GM21717 (cell line): Measurements from ENCODE around the gene DIS3L2.

Experiments used
- ATAC-seq: cut with Tn5 transposase; IDR thresholded peaks from one replicate; pipeline ENCODE4 v1.9.1; 2021; ENCODE audit warnings: mild to moderate bottlenecking, moderate library complexity; ENCODE audit not compliant: unreplicated experiment

DIS3L2 gene

DNA sequence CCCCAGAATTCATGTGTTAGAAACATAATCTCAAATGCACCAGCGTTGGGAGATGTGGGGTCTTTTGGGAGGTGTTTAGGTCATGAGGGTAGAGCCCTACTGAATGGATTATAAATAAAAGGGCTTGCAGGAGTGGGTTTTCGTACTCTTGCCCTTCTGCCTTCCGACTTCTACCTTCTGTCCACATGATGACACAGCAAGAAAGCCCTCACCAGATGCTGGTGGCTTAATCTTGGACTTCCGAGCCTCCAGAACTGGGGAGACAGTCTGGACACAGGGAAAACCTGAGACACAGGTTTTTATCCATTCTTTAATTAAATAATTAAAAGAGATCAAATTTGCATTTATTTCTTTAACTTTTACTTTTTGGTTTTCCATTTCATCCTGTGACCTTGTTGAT, 87.8 kb downstream of the DIS3L2 start:
- no peak for ATAC-seq

DNA sequence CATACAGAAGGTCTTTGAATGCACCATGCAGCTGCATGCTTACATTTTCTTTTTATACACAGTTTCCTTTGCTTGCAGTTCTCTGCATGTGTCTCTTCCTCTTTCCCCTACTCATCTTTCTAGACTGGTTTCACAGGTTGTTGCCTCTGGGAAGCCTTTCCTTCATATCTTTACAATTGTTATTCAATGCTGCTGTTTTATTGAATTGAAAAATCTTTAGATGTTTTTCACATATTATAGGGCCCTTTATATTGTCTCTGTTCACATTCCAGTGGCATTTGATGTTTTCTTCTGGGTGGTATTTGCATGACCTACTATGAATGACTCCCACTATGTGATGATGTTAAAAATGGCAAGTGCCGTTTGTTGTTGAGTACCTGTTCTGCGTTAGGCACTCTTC, 91.1 kb downstream of the DIS3L2 start:
- no peak for ATAC-seq

DNA sequence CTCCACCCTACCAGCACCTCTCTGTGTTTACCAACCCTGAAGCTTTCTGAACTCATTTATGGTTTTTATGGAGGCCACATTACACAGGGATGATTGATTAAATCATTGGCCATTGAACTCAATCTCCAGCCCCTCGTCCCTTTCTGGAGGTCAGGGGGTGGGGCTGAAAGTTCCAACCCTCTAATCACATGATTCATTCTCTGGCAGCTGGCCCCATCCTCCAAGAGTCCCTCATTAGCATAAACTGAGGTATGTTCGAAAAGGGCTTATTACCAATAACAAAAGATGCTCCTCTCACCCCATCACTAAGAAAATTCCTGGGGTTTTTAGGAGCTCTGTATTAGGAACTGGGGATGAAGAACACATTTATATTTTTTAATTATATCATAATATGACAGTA, 92.3 kb downstream of the DIS3L2 start:
- no peak for ATAC-seq

DNA sequence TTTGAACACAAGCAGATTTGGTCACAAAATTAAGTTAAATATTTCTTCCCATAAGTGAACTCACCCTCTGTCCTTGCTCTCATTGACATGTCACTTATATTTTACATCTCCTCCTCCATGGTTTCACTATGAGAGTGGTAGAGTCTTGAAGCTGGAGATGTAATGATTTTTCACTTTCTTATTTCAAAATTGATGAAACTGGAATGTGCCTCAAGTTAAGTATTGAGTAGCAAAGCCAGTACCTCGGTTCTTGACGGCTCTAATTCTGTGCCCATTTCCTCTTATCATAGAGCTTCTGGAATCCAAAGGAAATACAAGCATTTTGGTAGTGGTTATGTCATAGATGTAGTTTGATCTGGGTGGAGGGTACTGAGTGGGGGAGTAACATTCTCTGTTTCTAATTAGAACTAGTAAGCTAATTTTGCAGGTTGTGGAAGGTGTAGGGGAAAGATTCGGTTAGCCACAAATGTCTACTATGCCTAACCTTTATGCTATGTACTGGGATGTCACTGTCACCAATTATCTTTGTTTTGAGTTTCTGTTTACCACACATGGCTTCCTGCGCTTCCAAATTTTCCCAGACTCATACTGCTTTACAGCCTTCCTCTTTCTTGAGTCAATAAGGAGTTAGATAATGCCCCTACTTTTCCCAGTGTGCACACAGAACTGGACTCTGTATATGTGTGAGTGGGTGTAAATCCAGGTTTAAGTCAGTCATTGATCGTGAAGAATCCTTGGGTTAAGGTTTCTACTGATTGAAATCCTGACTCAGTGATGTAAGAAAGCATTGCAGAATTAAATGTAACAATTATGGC, 96.8 kb downstream of the DIS3L2 start:
- no peak for ATAC-seq

DNA sequence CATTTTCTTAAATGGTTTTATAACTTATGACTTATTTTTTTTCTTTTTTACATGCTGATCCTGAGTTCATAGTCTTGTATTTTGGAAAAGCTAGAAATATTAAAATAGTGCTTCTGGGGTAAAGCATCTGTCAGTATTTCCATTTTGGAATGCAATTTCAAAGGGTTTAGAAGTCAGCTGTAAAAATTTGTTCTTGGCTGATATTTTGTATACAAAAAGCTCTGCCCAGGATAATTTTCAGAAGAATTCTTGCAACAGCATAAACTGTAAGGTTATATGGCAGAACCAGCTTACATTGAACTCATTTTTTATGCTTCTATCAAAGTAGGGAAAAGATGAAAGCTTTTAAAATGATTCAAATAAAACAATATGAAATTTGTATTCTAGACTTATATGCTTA, 97.4 kb downstream of the DIS3L2 start:
- no peak for ATAC-seq

DNA sequence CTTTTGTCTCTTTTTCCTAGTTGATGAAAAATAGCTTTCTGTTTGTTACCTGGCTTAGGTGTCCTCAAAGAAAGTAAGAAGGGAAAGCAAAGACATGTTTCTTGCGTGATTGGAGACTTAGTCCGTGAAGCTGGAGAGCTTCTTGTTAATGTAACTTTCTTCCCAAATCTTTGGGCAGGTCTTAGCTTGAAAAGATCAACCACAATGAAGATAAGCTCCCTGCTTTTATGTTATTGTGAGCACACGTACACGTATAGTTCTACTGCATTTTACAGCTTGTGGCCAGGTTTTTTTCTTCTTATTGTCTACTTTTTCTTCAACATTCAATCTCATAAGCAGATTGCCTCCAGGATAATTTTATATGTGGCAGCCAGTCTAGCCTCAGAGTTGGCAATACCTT, 99.8 kb downstream of the DIS3L2 start:
- ATAC-seq = no peak

DNA sequence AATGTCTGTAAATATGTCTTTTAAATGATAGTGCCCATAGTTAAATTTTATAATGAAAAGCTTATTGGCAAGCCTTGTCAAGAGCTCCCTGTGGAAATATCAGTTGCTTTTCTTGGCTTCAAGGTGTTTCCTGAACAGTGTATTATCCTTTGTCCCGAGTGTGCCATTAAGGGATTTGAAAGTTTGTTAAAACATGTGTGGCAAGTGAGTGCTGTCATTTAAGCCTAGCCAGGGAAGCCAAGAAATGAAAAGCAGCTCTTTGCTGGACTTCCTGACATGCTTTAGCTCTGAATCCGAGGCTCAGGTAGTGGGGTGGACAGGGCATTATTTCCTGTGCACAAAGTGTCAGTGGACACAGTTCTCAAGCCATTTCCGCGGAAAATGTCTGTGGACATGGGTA, 111.5 kb downstream of the DIS3L2 start:
- ATAC-seq = no peak

DNA sequence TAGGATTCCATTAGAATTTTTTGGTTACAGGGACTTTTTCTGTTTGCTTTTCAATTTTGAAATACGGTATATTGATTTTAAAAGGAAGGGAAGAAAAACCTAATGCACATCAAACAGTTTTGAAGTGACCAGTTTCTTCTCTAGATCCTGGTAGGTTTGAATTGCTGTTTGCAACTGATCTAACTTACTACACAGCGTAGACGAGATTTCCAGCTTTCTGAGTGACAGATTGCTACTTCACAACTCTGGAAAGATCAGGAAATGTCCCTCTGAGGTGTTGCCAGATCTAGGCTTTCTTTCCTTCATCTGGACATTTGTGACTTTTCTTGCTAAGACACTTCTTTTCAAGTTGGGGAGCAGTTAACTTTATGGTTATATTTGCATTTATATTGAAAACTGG, 112.2 kb downstream of the DIS3L2 start:
- no peak for ATAC-seq

DNA sequence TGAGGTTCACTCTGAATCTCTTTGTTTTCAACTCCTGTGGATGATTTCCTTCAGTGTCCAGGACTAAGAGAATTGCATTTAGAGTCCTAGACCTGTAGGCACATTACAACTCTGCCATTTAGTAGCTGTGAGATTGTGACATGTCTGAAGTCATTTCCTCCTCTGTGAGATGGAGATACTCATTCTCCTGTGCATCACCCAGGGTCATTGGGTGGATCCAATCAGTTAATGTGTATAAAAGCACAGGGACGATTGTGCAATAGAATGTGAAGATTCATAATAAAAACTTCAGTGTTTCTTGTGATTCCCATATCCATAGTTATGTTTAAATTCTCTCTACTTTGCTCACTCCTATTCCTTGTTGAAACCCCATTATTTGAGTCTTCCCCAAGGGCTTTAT, 113.6 kb downstream of the DIS3L2 start:
- ATAC-seq = no peak

DNA sequence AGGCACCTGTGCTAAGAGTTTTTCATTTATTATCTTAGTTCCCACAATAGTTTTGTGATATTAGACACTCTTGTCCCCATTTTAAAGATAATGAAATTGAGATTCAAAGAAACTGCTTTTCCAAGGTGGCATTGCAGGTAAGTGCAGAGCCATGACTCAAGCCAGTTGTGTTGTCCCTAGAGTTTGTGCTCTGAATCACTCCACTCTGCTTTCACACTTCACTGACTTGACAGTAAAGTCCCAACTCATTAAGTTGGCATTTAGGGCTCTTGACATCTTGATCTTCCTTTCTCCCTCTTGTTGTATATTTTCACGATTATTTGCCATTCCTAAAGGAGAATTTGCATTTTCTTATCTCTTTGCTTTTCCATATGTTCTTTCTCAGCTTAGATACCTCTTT, 114.3 kb downstream of the DIS3L2 start:
- ATAC-seq = no peak

DNA sequence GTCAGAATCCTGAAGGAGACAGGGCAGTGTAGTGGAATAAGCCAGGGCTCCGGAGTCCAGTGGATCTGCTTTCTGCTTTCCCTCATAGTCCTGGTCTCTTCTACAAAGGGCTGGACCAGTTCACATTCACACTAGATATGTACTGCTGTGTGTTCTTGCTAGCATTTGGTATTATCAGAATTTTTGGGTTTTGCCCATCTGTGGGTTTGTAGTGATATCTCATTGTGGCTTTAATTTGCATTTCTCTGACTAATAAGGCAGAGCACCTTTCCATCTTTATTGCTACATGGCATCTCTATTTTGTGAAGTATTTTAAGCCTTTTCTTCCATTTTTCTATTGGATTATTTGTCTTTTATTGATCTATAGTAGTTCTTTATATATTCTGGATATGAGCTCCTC, 114.8 kb downstream of the DIS3L2 start:
- no peak for ATAC-seq

DNA sequence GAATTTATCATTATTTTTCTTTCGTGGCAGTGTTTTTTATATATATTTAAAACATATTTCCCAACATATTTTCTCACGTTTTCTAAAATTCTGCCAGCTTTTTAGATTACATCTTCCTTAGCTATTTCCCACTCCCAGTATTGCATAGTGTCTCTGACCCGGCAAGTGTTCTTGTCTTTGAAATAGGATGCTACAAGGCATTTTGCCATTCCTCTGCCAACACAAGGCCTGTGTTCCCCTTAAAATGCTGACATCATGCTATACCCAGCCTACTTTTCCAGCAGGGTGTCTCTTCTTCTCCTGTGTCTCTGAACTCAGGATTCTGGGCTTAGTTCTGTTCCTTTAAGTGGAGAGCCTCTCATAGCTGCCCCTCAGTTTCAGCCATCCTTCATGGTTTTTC, 115.2 kb downstream of the DIS3L2 start:
- no peak for ATAC-seq

DNA sequence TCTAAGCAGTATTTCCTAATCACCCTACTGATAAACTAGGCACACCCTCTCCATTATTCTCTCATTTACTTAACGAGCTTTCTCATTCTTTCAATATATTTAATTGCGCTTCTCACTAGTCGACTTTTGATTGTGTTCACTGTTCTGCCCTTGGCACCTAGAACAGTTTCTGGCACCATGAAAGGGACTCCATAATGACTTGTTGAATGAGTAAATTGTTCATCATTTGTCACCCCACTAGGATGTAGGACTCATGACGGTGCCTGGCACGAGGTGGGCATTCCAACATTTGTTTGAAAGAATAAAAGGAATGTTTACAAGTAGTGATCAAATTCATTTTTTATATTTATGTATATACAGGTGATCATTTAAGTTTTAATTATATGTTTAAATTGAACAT, 123.7 kb downstream of the DIS3L2 start:
- no peak for ATAC-seq

DNA sequence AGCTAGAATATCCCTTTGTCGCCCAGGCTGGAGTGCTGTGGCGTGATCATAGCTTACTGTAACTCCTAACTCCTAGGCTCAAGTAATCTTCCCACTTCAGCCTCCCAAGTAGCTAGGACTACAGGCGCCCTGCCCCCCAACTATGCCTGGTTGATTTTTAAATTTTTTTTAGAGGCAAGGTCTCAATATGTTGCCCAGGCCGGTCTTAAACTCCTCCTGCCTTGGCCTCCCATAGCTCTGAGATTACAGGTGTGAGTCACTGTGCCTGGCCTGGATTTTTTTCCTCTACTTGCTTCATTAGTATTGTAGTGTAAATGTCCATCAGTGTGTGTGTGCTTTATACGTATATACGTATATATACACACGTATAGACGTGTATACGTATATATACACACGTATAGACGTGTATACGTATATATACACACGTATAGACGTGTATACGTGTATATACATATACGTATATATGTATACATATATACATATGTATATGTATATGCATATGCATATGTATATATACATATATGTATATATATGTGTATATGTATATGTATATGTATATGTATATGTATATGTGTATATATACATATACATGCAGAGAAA, 124.4 kb downstream of the DIS3L2 start:
- ATAC-seq = no peak

DNA sequence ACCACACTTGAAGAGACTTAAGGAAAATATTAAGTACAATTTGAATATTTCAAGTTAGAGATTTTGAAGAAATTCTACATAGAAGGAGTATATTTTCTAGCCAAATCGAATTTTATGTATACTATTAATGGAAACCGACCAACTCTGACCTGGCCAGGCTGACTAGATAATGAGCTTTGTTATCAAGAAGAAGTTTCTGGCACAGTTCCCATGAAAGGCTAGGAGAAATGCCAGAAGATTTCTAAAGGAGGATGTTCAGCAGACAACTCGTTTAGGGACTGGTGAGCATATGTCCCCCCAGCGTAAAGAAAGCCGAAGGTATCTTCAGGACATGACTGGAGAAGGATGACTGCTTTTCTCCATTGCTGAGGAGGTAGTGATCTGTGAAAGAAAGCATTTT, 127.3 kb downstream of the DIS3L2 start:
- no peak for ATAC-seq

DNA sequence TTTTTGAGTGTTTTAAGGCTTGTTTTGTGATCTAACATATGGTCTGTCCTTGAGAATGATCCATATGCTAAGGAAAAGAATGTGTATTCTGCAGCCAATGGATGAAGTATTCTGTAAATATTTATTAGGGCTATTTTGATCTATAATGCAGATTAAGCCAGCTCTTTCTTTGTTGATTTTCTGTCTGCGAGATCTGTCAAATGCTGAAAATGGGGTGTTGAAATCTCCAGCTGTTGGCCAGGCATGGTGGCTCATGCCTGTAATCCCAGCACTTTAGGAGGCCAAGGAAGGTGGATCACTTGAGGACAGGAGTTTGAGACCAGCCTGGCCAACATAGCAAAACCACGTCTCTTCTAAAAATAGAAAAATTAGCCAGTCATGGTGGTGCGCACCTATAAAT, 132.7 kb downstream of the DIS3L2 start:
- no peak for ATAC-seq

DNA sequence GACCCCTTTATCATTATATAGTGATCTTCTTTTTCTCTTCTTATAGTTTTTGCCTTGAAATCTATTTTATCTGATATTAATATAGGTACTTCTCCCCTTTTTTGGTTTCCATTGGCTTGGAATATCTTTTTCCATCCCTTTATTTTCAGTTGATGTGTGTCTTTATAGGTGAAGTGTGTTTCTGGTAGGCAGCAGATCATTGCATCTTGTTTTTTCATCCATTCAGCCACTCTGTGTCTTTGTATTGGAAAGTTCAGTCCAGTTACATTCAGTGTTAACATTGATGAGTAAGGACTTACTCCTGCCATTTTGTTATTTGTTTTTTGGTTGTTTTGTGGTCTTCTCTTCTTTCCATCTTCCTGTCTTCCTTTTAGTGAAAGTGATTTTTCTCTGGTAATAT, 133.4 kb downstream of the DIS3L2 start:
- ATAC-seq = no peak

DNA sequence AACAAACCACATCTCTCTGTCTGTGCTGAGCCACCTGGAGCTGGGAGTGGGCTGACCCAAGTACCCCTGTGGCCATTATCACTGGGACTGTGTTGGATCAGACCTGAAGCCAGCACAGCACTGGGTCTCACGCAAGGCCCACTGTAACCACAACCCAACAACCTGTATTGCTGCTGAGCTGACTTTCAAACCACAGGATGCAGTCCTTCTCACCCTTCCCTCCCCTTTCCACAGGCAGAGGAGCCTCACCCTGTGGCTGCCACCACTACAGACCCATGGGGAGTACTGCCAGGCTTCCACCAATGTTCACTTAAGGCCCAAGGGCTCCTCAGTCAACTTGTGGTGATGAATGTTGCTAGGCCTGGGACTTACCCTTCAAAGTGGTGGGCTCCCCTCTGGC, 135.7 kb downstream of the DIS3L2 start:
- no peak for ATAC-seq

DNA sequence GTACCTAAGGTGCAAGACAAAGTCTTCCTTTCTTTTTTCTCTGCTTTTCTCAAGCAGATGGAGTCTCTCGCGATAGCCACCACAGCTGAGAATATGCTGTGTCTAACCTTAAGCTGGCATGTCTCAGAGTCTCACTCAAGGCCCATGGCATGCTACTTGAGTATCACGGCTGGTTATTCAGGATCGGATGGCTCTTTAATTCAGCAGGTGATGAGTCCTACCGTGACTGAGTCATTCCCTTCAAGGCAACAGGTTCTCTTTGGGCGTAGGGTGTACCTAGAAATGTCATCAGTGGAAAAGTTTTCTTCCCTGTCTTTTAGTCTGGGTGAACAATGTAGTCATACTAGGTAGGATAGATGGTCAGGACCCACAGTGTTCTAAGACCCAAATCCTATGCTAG, 136.2 kb downstream of the DIS3L2 start:
- no peak for ATAC-seq

DNA sequence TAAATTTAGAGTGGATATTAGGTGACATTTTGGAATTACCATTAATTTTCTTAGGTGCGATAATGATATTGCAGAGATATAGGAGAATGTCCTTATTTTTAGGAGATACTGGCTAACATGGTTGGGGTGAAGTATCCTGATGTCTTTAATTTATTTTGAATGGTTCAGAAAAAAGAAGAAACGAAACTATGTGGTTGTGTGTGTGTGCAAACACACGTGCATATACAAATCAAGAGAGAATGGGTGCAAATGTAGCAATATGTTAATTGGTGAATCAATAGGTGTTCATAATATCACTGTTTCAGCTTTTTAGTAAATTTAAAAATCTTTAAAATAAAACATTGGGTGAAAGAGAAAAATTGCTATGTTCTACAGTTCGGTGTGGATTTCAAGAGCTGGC, 140.9 kb downstream of the DIS3L2 start:
- no peak for ATAC-seq

DNA sequence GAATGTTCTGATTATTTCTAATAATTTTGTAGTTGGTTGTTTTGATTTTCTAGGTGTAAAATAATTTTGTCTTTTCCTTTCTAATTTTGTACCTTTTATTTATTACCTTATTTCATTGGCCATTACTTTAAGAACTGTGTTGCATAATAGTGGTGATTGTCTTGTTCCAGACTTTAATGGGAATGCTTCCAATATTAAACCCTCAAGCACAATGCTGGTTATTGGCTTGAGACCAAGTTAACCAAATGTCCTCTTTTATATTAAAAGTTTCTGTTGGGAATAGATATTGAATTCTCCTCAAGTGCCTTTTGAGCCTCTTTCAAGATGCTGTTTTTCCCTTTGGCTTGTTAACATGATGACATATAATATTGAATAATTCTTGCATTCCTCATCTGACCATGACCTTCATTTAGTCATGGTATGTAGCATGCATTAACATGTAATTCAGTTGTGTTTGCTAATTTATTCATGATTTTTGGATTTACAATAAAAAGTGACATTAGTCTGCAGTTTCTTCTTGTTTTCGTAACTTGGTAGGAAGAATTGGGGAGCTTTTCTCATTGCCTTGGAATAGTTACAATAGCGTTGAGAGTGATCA, 141.7 kb downstream of the DIS3L2 start:
- ATAC-seq = no peak

DNA sequence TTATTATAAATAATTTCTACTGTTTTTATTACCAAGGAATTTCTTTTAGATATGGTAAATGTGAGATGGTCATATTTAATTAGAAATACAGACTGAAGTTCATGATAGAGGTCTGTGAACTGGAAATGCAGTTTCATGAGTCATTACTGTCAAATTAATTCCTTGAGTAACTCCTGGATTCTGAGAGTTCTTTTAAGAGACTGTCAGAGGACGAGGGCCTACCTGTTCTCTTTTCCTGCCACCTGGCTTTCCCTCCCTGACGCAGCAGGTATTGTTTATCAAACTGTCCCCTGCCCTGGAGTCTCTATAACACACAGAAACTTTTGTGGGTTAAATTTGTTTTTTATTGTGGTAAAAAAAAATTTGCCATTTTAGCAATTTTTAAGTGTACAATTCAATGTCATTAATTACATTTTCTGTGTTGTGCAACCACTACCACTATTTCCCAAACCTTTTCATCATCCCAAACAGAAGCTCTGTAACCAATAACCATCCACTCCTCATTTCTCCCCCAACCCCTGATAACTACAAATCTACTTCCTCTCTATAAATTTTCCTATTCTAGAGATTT, 142.6 kb downstream of the DIS3L2 start:
- ATAC-seq = no peak
